ENCODE results near the gene ZBTB7C.

DNA sequence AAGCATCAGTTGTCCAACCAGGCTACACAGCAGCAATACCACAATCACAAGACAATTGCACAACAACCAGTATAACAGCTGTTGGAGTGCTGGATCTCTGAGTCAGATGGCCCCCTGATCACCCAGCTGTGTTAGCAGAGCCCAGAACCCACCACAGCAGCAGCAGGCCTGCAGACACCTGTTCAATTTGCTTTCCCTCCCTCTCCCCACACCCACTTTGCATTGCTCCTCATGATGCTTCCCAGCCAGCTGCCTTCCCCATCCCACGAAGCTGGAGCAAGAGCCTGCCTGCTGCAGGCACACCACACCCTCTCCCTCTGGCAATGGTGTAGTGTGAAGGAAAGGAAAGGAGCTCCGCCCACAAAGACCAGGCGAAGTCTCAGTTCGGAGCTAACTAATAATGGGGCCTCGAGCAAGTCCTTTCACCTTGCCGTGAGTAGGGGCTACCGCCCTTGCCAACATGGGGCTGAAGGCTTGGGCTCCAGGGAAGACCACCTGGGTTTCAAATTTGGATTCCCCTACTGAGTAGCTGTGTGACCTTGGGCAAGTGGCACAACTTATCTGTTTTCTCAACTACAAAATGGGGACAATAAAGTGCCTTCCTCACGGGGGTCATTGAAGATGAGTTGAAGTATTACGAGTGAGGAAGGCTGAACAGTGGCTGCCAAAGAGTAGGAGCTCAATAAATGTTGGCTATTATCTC, 19.4 kb upstream of the ZBTB7C start:
- TF ChIP-seq CTCF (tag by site-specific recombination; IDR thresholded peaks at IDR 0.05): no peak
- no peak for TF ChIP-seq BCL11A (tag by site-specific recombination; IDR thresholded peaks at IDR 0.05; ENCODE audit: low read depth)
